ENCODE results near the gene GGPS1.
"Not testable (repeated sequence)": the region's sequence is repeated elsewhere in the genome, so short reads cannot be mapped to it uniquely, and the experiment has no call there.

GGPS1 gene

GRCh38 chr1:235342471-235342870 lies 14.1 kb downstream of the GGPS1 start:
- Mint-ChIP-seq H3K27me3 (no peaks in the 10 kb centered on the region), H3K27ac (no peak overlapping the region), H3K9me3 (no peaks in the 10 kb centered on the region), H3K4me1 (ENCODE audit: low read depth) (peaks cover 17% of the 10 kb centered on the region), H3K36me3 (ENCODE audit: low read depth) (peaks cover 39% of the 10 kb centered on the region), H3K4me3 (no peak overlapping the region)

- no peak overlapping the region for H3K4me3 Mint-ChIP-seq
- no peaks in the 10 kb centered on the region for H3K9me3 Mint-ChIP-seq
- H3K4me1 Mint-ChIP-seq (ENCODE audit: low read depth) = peaks cover 17% of the 10 kb centered on the region
- no peaks in the 10 kb centered on the region for H3K27me3 Mint-ChIP-seq
- H3K36me3 Mint-ChIP-seq (ENCODE audit: low read depth) = peaks cover 39% of the 10 kb centered on the region
- H3K27ac Mint-ChIP-seq = peak overlapping the region; percentile 61
Observed at GRCh38 chr1:235343726-235344125, 15.4 kb downstream of the GGPS1 start.

GRCh38 chr1:235351441-235351840 lies 23.1 kb downstream of the GGPS1 start:
- Mint-ChIP-seq H3K36me3 (ENCODE audit: low read depth) (peaks cover 9% of the 10 kb centered on the region), H3K4me1 (ENCODE audit: low read depth) (no peaks in the 10 kb centered on the region), H3K27ac (no peak overlapping the region), H3K27me3 (no peaks in the 10 kb centered on the region), H3K9me3 (no peaks in the 10 kb centered on the region), H3K4me3 (no peak overlapping the region)

GRCh38 chr1:235351898-235352297 lies 23.5 kb downstream of the GGPS1 start:
- H3K4me1 Mint-ChIP-seq (ENCODE audit: low read depth) = no peaks in the 10 kb centered on the region
- H3K36me3 Mint-ChIP-seq (ENCODE audit: low read depth) = peaks cover 6% of the 10 kb centered on the region
- H3K27me3 Mint-ChIP-seq = no peaks in the 10 kb centered on the region
- H3K4me3 Mint-ChIP-seq = no peak overlapping the region
- H3K9me3 Mint-ChIP-seq = no peaks in the 10 kb centered on the region
- H3K27ac Mint-ChIP-seq = no peak overlapping the region

GRCh38 chr1:235357485-235358373 lies 29.4 kb downstream of the GGPS1 start:
- Mint-ChIP-seq H3K9me3 (no peaks in the 10 kb centered on the region), H3K27ac (no peak overlapping the region), H3K27me3 (no peaks in the 10 kb centered on the region), H3K4me3 (no peak overlapping the region), H3K4me1 (ENCODE audit: low read depth) (no peaks in the 10 kb centered on the region), H3K36me3 (ENCODE audit: low read depth) (no peaks in the 10 kb centered on the region)

- H3K36me3 Mint-ChIP-seq (ENCODE audit: low read depth) = no peaks in the 10 kb centered on the region
- no peaks in the 10 kb centered on the region for H3K4me1 Mint-ChIP-seq (ENCODE audit: low read depth)
- H3K9me3 Mint-ChIP-seq = no peaks in the 10 kb centered on the region
- H3K27ac Mint-ChIP-seq = no peak overlapping the region
- H3K27me3 Mint-ChIP-seq = no peaks in the 10 kb centered on the region
- H3K4me3 Mint-ChIP-seq = no peak overlapping the region
Observed at GRCh38 chr1:235358899-235359298, 30.5 kb downstream of the GGPS1 start.

GRCh38 chr1:235364189-235364588 lies 35.8 kb downstream of the GGPS1 start:
- not testable (repeated sequence) for H3K9me3 Mint-ChIP-seq; H3K27me3 Mint-ChIP-seq; H3K36me3 Mint-ChIP-seq (ENCODE audit: low read depth); H3K4me3 Mint-ChIP-seq; H3K27ac Mint-ChIP-seq
- H3K4me1 Mint-ChIP-seq (ENCODE audit: low read depth) = peaks cover 33% of the 10 kb centered on the region

- Mint-ChIP-seq H3K4me1 (ENCODE audit: low read depth) (peaks cover 37% of the 10 kb centered on the region), H3K27ac (peak overlapping the region; percentile 84), H3K4me3 (peak overlapping the region; percentile 98), H3K9me3 (no peaks in the 10 kb centered on the region), H3K27me3 (no peaks in the 10 kb centered on the region), H3K36me3 (ENCODE audit: low read depth) (peaks cover 9% of the 10 kb centered on the region)
Observed at GRCh38 chr1:235366286-235366685, 37.9 kb downstream of the GGPS1 start.

GRCh38 chr1:235367000-235367908 lies 38.9 kb downstream of the GGPS1 start, which contains the start of gene TBCE:
TSS of gene TBCE (plus strand) at chr1:235367427. CDS start at chr1:235380050, 12,623 bp downstream.
- Mint-ChIP-seq H3K27me3 (no peaks in the 10 kb centered on the region), H3K4me1 (ENCODE audit: low read depth) (peaks cover 37% of the 10 kb centered on the region), H3K27ac (peak within 1 kb of the TSS; percentile 84), H3K36me3 (ENCODE audit: low read depth) (peaks cover 9% of the 10 kb centered on the region), H3K4me3 (peak within 1 kb of the TSS; percentile 98), H3K9me3 (no peaks in the 10 kb centered on the region)

- Mint-ChIP-seq H3K4me1 (ENCODE audit: low read depth) (peaks cover 37% of the 10 kb centered on the region), H3K27ac (no peak overlapping the region), H3K9me3 (no peaks in the 10 kb centered on the region), H3K4me3 (peak overlapping the region; percentile 98), H3K27me3 (no peaks in the 10 kb centered on the region), H3K36me3 (ENCODE audit: low read depth) (peaks cover 9% of the 10 kb centered on the region)
Observed at GRCh38 chr1:235368428-235368827, 40.1 kb downstream of the GGPS1 start.

GRCh38 chr1:235369802-235370201 lies 41.4 kb downstream of the GGPS1 start:
- Mint-ChIP-seq H3K9me3 (no peaks in the 10 kb centered on the region), H3K27me3 (no peaks in the 10 kb centered on the region), H3K27ac (no peak overlapping the region), H3K36me3 (ENCODE audit: low read depth) (peaks cover 9% of the 10 kb centered on the region), H3K4me3 (peak overlapping the region; percentile 9), H3K4me1 (ENCODE audit: low read depth) (peaks cover 42% of the 10 kb centered on the region)

GRCh38 chr1:235375919-235376605 lies 47.7 kb downstream of the GGPS1 start:
- Mint-ChIP-seq H3K4me3 (no peak overlapping the region), H3K9me3 (no peaks in the 10 kb centered on the region), H3K4me1 (ENCODE audit: low read depth) (peaks cover 5% of the 10 kb centered on the region), H3K36me3 (ENCODE audit: low read depth) (peaks cover 16% of the 10 kb centered on the region), H3K27ac (no peak overlapping the region), H3K27me3 (no peaks in the 10 kb centered on the region)

GRCh38 chr1:235378134-235378735 lies 49.9 kb downstream of the GGPS1 start:
- not testable (repeated sequence) for H3K27ac Mint-ChIP-seq
- H3K36me3 Mint-ChIP-seq (ENCODE audit: low read depth) = peaks cover 23% of the 10 kb centered on the region

GRCh38 chr1:235381955-235382739 lies 53.8 kb downstream of the GGPS1 start:
- H3K36me3 Mint-ChIP-seq (ENCODE audit: low read depth) = peaks cover 29% of the 10 kb centered on the region

More at GRCh38 chr1:235378134-235378735, 49.9 kb downstream of the GGPS1 start:
- not testable (repeated sequence) for H3K4me1 Mint-ChIP-seq (ENCODE audit: low read depth); H3K4me3 Mint-ChIP-seq; H3K27me3 Mint-ChIP-seq; H3K9me3 Mint-ChIP-seq

More at GRCh38 chr1:235381955-235382739, 53.8 kb downstream of the GGPS1 start:
- not testable (repeated sequence) for H3K27ac Mint-ChIP-seq; H3K9me3 Mint-ChIP-seq; H3K4me1 Mint-ChIP-seq (ENCODE audit: low read depth); H3K27me3 Mint-ChIP-seq; H3K4me3 Mint-ChIP-seq

Data from stimulated activated naive CD8-positive, alpha-beta T cell treated with anti-CD3 and anti-CD28 coated beads, Interleukin-15, Interleukin-2, amounts not matched to agents 100 ng/mL and 50 ng/mL, for 24 hours (primary cell).